Activated T-cell treated with anti-CD3 and anti-CD28 coated beads, Interleukin-2, amount 50 U/mL, for 1 hour (primary cell): ENCODE results near the gene PTPRM.

Experiments
- DNase-seq: peaks from one replicate; pipeline ENCODE4 v3.0.0-alpha.2; 2020

Gene PTPRM

GRCh38 chr18:7630731-7631442, 63.8 kb downstream of the PTPRM start:
- DNase-seq: no peak

- no peak for DNase-seq
Measured at GRCh38 chr18:7632152-7633098, 65.3 kb downstream of the PTPRM start.

- no peak for DNase-seq
Measured at GRCh38 chr18:7633171-7633570, 66.1 kb downstream of the PTPRM start.

GRCh38 chr18:7635948-7636347, 68.8 kb downstream of the PTPRM start:
- DNase-seq: no peak

- no peak for DNase-seq
Measured at GRCh38 chr18:7637269-7637668, 70.2 kb downstream of the PTPRM start.

GRCh38 chr18:7638321-7638720, 71.2 kb downstream of the PTPRM start:
- DNase-seq: no peak

- DNase-seq: no peak
Measured at GRCh38 chr18:7641813-7642212, 74.7 kb downstream of the PTPRM start.

GRCh38 chr18:7642331-7642890, 75.3 kb downstream of the PTPRM start:
- DNase-seq: no peak

GRCh38 chr18:7645756-7646155, 78.6 kb downstream of the PTPRM start:
- no peak for DNase-seq

- no peak for DNase-seq
Measured at GRCh38 chr18:7646174-7646886, 79.2 kb downstream of the PTPRM start.

- no peak for DNase-seq
Measured at GRCh38 chr18:7647500-7647899, 80.4 kb downstream of the PTPRM start.

GRCh38 chr18:7657050-7657449, 89.9 kb downstream of the PTPRM start:
- DNase-seq: no peak

- DNase-seq: no peak
Measured at GRCh38 chr18:7657937-7658336, 90.8 kb downstream of the PTPRM start.

- DNase-seq: no peak
Measured at GRCh38 chr18:7658701-7659100, 91.6 kb downstream of the PTPRM start.

GRCh38 chr18:7661207-7661606, 94.1 kb downstream of the PTPRM start:
- DNase-seq: no peak

GRCh38 chr18:7662866-7663265, 95.8 kb downstream of the PTPRM start:
- no peak for DNase-seq

GRCh38 chr18:7663366-7664312, 96.5 kb downstream of the PTPRM start:
- DNase-seq: no peak

GRCh38 chr18:7666195-7666776, 99.2 kb downstream of the PTPRM start:
- no peak for DNase-seq

GRCh38 chr18:7668392-7668791, 101.3 kb downstream of the PTPRM start:
- no peak for DNase-seq

- no peak for DNase-seq
Measured at GRCh38 chr18:7669361-7669760, 102.2 kb downstream of the PTPRM start.

- no peak for DNase-seq
Measured at GRCh38 chr18:7671105-7671504, 104.0 kb downstream of the PTPRM start.
